Measurements from ENCODE around the gene FRMD4A.

GRCh38 chr10:13885238-13885990 lies 445.3 kb downstream of the FRMD4A start:
- TF ChIP-seq EZH2 (IDR thresholded peaks at IDR 0.05; ENCODE audit: borderline replicate concordance, control insufficient read depth, low read depth, low read length): no peak
- no peak for TF ChIP-seq POLR2AphosphoS5 (IDR thresholded peaks at IDR 0.05; ENCODE audit: low read length)
- TF ChIP-seq BHLHE40 (IDR thresholded peaks at IDR 0.05; ENCODE audit: borderline replicate concordance in 1 of 2, low read depth in 2 of 2, low read length in 1 of 2): no peak
- no peak for TF ChIP-seq CTCF (IDR thresholded peaks at IDR 0.05 in 2 of 3, conservative IDR thresholded peaks at IDR 0.05 in 1 of 3; ENCODE audit: control insufficient read depth in 2 of 3, extremely low read depth in 1 of 3, insufficient read depth in 1 of 3, low read depth in 3 of 3, low read length in 3 of 3)
- no peak for TF ChIP-seq NRF1 (conservative IDR thresholded peaks at IDR 0.05; ENCODE audit: low read depth, low read length)
- TF ChIP-seq SREBF1 (IDR thresholded peaks at IDR 0.05; ENCODE audit: low read length): no peak
- TF ChIP-seq RAD21 (IDR thresholded peaks at IDR 0.05; ENCODE audit: insufficient read depth, low read depth, low read length): no peak
- no peak for TF ChIP-seq ZNF274 (IDR thresholded peaks at IDR 0.05; ENCODE audit: insufficient read depth, insufficient read length)
- no peak for TF ChIP-seq SRF (IDR thresholded peaks at IDR 0.05; ENCODE audit: low read depth in 2 of 2, low read length in 2 of 2)
- no peak for TF ChIP-seq NFYA (IDR thresholded peaks at IDR 0.05; ENCODE audit: borderline replicate concordance, low read depth, low read length)
- TF ChIP-seq NR2C1 (IDR thresholded peaks at IDR 0.05): no peak
- no peak for TF ChIP-seq POLR2A (IDR thresholded peaks at IDR 0.05; ENCODE audit: low read depth, low read length)
- no peak for TF ChIP-seq ESRRA (IDR thresholded peaks at IDR 0.05; ENCODE audit: low read length)
- no peak for TF ChIP-seq EP300 (IDR thresholded peaks at IDR 0.05; ENCODE audit: borderline replicate concordance in 1 of 2, control insufficient read depth in 1 of 2, low read depth in 2 of 2, low read length in 2 of 2)

Measured in GM12878 (cell line).